HepG2 (cell line): ENCODE data around the gene LOC128125822.

ENCODE experiments used
- EZH2 ChIP-seq: conservative IDR thresholded peaks from 2 replicates; pipeline ENCODE4 v1.6.1; 2012; ENCODE audit warnings: mild to moderate bottlenecking, low read depth, low read length, moderate library complexity
- RAD51 ChIP-seq: fragments of 450-650 bp; IDR thresholded peaks from 2 replicates; pipeline ENCODE4 v1.6.1; 2016; ENCODE audit warnings: borderline replicate concordance
- TF ChIP-seq, protein P1 (sequence below): IDR thresholded peaks from 2 replicates; pipeline ENCODE4 v1.6.1; 2012; ENCODE audit warnings: inconsistent platforms

DNA sequence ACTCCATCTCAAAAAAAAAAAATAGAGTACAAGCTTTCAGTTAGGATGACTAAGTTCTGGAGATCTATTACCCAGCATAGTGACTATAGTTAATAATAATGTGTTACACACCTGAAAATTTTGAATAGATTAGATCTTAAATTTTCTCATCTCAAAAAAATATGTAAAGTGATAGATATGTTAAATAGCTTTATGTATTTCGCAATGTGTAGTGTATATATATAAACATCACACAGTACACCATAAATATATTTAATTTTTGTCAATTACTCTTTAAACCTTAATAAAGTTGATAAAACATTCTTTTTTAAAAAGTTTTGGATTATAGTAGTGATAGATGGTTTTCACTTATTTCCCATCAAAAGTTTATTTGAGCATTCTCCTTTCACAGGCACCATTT is 25.6 kb upstream of the LOC128125822 start:
- TF ChIP-seq EZH2 (no peak), RAD51 (no peak)
- TF ChIP-seq, protein P1, sequence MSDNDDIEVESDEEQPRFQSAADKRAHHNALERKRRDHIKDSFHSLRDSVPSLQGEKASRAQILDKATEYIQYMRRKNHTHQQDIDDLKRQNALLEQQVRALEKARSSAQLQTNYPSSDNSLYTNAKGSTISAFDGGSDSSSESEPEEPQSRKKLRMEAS: no peak
